GM10847 (cell line): ENCODE data around the gene OR9Q1.

Experiments
- POLR2A ChIP-seq: IDR thresholded peaks from 2 replicates; pipeline ENCODE4 v1.6.1; 2011; ENCODE audit not compliant: insufficient read length; ENCODE audit errors: extremely low read depth

Gene OR9Q1

DNA sequence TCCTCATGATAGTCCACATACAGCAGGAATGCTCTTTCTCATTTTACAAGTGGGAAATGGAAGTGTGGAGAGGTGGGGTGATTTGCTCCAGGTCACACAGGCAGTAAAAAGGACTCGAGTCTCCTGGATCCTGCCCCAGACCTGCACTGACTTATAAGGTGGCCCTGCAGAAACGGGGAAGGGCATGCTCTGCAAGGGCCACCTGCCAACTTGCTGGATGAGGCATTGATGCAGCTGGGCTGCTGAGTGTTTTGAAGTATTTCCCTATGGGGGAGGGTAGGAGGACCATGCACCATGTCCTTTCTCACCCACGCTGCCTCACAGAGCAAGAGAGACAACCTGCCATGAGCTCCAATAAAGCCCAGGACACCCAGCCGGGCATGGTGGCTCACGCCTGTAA is 44.0 kb downstream of the OR9Q1 start:
- TF ChIP-seq POLR2A = no peak

DNA sequence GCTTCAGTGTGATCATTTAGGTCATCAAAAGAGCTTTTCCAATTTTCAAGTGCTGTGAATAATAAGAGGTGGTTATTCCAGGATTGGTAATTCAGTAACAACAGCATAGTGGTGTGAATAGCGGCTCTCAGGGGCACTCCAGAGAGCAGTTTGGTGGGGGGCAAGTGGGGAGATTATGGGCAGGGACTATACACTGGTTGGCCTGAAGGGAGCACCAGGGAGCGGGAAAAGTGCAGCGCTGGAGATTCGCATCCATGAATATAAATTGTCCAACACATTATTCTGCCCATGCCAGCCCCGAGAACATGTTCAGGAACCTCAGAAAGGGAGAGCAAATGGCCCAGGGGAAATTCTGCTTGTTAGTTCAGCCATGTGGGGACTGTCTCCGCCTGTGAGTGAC is 45.0 kb downstream of the OR9Q1 start:
- TF ChIP-seq POLR2A = no peak

DNA sequence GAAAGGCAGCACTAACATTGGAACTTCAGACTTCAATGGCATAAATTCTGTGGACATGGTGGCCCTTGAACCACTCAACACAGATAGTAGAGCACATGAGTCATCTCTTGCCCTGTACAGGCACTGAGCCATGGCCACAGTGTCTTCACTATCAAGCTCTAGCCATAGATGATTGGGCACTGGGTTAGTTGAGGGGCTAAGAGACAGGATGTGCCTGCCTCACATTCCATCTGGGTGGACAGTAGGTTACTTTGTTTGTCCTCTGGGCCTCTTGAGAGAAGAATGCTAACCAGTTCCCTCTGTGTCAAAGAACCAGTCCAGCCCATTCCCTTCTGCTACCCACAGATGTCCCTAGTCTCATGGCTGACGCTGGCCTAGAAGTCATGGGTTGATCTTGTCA is 46.9 kb downstream of the OR9Q1 start:
- no peak for TF ChIP-seq POLR2A

DNA sequence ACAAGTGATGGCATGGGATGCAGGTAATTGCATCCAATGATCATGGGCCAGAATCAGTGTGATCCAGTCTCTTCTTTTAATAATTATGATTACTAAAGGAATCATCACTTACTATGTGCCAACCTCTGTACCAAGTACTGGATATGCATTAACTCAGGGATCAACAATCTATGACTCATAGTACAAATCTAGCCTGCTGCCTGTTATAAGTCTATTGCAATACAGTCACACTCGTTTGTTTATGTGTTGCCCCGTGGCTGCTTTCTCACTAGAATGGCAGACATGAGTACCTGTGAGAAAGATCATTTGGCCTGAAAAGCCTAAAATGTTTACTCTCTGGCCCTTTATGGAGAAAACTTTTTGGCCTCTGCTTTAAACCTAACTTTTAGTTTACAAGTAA is 52.1 kb downstream of the OR9Q1 start:
- no peak for TF ChIP-seq POLR2A

DNA sequence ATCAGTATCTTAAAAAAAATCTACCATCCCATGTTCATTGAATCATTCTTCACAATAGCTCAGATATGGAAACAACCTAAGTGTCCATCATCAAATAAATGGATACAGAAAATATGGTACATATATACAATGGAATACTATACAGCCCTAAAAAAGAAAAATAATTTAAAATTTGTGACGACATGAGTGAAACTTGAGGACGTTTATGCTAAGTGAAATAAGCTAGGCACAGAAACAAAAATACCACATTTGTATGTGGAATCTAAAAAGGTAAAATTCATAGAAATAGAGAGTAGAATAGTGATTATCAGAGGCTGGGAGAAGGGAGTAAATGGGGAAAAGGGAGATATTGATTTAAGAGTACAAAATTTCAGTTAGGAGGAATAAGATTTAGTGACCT is 62.8 kb downstream of the OR9Q1 start:
- TF ChIP-seq POLR2A = no peak

DNA sequence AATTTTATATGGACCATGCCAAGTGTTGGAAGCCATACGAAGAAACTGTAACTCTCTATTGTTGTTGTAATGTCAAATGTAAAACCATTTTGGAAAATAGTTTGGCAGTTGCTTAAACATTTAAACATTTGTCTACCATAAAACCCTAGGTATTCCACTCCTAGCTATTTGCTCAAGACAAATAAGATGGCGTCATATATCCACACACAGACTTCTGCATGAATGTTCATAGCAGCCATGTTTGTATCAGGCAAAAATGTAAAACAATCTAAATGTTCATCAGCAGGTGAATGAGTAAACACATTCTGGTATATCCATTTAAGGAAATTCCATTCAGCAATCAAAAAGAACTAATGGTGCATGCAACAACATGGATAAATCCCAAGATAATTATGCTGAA is 73.8 kb downstream of the OR9Q1 start:
- TF ChIP-seq POLR2A = no peak

DNA sequence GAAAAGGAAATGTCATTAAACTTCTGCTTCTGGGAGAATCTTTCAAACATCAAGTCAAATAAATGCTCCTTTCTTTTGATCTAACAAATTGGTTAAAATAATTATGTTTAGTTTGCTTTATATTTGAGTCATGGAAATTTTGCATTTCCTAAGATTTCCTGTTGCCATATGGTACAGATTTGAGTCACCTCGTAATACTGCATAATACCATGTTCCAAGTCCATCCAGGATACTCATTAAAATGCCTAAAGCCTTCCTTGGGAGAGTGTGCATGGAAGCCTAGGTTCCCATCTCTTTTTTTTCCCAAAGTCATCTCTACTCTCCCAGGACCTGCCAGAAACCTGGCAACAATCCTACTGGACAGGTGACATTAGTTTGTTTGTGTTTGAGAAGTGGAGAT is 97.4 kb downstream of the OR9Q1 start:
- TF ChIP-seq POLR2A = no peak

DNA sequence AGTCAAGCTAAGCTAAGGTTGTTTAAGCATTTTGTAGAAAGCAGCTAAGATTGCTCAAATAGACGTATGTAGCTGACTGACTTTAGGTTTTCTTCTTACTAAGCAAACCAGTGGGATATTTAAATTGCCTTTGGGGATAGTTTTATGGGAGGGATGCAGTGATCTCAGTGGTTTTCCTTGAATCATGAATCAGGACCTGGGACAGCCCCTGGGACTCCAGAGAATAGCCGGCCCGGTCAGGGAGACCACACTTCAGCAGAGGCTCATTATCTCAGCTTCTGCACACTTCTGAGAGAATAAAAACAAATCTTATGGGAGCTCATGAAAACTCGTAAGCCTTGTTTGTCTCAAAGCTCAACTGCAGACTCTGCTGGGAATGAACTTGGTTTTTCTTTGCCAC is 101.8 kb downstream of the OR9Q1 start, which contains the start of gene OR9I1:
Gene OR9I1 (minus strand): TSS at position 62 of the 400 bp plus-strand sequence. CDS start 6,086 bp downstream, outside the sequence.
- no peak for TF ChIP-seq POLR2A

DNA sequence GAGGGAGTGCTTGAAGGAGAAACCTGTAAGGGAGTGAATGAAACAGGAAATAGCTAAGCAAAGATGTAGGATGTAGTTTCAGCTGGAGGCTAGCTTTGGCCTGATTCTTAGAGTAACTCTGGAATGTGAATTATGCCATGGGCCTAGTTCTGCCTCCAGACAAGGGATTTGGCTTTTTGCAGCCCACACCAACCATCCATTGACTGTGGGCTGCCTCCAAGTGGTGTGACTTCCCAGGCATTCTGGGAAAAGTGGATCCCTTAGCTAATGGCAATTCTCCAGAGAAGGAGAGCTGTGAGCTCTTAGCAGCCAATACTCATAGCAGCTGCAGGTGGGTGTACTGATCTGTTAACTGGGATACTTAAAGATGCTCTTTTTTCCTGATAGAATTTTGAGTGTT is 103.7 kb downstream of the OR9Q1 start:
- no peak for TF ChIP-seq POLR2A

DNA sequence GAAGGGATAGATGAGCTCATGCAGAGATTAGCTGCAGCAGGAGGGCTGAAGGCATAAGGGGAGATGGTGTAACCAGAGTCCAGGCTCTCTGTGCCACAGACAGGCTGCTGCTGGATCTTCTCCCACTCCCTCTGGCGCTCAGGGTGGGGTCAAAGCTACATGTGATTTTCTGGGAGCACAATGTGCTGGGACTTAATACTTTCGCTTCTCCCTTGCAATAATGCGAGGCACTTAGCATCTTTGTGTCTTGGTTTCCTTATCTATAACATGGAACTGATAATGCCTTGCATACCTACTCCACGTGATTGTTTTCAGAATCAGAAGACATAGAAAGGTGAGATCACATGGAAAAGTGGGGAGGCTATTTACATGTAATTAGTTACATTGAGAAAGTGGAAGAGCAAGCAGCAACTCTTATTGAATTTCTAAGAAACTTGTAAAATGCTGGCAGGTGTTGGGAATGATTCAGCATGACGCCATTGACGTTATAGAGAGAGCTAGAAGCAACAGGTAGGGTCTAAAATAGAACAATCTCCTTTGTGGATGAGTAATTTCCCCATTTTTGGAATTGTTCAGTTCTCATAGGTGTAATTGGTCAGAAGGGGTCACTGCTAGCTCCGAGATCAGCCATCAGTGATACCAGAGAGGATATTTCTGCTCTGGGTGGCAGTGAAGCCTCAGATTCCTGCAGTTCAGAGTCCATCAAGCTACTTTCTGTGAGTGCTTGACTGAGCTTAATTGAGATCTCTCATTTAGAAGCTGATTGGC is 109.8 kb downstream of the OR9Q1 start:
- no peak for TF ChIP-seq POLR2A

DNA sequence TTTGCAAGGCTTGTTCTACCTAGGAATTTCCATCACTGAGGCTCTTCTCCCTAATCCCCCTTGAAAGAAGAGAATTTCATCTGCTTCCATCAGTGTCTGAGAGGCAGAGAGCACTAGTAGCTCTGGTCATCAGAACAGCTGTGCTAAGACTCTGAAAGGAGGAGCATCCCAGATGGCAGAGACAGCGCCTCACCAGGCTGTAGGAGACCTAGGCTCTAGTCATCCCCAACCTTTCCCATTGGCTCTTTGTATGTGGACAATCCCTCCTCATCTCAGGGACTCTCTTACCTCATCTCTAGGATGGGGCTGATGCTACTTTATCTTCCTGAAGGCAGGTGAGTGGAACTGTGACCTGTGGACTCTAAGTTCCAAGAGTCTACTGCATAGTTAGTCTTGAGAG is 110.5 kb downstream of the OR9Q1 start:
- no peak for TF ChIP-seq POLR2A

DNA sequence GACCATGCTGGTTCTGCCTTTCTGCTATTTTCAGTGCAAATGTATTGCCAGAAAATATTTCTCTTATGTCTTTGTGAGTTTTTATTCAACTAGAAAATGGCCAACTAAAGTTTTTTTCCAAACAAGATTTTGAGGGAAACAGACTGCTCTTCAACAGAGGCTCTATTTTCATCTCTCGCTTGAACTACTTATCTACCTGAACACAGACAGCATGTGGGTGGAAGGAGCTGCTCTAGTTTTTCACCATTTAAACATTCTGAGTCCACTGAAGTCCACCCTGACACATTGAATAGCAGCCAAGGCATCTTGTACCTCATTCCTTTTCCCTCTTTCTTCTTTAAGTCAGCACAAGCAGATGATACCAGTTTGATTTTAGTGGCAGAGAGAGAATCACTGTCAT is 111.5 kb downstream of the OR9Q1 start:
- no peak for TF ChIP-seq POLR2A

DNA sequence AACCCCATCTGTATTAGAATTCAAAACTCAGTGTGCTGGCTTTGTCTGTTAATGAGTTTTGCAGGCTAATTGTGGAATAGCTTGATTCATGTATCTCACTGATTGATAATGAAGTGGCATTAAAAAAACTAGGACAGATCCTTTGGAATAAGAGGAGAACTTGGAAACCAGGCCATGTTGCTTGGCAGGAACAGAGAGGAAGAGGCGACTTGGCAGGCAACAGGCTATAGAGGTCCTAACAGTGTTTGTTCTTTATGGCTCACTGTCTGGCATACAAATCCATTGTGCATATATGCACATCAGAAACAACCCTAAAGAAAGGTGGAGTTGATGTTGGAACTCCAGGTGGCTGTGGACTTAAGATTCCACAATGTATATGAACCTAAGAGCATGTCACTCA is 119.1 kb downstream of the OR9Q1 start:
- no peak for TF ChIP-seq POLR2A

DNA sequence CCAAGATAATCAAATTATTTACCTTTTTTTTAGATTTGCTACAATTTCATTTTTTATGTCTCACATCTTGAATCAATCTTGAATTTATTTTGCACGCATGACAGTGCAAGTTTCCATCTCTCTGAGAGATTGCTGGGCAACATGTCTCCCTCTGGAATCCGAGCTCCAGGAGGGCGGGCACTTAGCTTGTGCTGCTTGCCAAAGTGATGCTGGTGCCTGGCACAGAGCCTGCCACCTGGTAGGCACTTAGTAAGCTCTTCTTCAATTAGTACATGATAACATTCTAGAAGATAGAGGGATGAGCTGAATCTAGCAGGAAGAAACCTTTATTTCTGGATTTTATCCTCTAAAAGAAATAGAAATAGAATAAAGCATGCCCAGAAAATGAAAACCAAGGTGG is 129.1 kb downstream of the OR9Q1 start:
- TF ChIP-seq POLR2A = no peak

DNA sequence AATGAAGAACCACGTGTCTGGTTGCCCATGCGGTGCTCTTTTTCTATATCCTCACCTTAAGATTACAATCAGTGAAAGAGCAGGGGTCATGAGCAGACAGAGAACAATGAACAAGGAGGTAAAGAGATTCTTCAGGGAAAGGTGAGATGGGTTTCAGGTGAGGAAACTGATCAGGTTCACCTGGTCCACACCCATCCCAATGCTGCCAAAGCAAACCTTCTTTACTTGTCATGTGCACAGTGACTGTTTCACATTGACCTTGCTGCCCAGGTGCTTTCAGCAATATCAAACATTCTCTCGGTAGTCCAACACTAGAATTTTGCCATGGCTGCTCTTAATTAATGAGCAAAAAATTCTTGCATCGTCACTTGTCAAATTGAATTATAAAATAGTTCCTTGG is 140.7 kb downstream of the OR9Q1 start:
- no peak for TF ChIP-seq POLR2A

DNA sequence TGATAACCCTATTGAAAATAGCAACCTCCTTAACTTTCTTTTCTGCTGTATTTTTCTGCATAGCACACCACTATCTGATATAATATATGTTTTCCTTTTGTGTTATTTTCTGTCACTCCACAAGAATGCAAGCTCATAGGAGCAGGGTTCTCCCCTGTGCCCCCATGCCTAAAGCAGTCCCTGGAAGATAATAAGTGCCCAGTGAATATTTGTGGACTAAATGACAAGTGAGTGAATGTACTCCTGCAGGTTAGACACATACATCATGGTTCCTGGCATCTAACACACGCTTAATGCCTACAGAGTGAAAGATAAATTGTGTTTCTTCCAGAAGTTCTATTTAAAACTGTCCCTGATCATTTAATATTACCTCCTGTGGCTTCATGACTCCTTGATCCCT is 141.3 kb downstream of the OR9Q1 start:
- no peak for TF ChIP-seq POLR2A

DNA sequence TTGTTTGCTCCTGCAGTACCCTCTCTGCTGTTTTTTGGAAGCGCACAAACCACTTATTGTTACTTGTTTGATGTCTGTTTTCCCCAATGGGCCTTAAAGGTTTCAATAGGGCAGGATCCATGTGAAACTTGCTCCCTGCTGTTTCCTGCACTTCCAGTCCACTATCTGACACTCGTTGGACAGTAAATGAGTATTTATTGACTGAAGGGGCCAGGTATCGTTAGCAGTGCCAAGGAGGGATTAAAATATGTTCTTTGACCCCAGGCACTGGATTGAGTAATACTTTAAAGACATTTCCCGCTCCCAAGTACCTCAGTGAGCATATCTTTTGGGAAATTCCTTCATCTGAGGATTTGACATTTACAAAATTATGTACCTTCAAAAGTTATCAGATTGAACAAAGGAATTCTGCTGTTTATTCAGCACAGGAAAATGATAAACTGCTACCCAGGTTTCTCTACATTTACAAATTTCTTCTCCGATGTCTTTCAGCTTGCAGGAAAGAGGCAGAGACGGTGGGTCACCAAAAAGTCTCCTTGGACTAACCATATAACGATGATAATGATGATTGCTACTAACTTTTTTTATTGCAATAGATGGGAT is 141.9 kb downstream of the OR9Q1 start:
- TF ChIP-seq POLR2A = no peak
